ENCODE measurements around the gene PIGQ.
A peak's percentile ranks its signal among the peaks of the same experiment; 100 is the strongest.

Gene PIGQ

DNA sequence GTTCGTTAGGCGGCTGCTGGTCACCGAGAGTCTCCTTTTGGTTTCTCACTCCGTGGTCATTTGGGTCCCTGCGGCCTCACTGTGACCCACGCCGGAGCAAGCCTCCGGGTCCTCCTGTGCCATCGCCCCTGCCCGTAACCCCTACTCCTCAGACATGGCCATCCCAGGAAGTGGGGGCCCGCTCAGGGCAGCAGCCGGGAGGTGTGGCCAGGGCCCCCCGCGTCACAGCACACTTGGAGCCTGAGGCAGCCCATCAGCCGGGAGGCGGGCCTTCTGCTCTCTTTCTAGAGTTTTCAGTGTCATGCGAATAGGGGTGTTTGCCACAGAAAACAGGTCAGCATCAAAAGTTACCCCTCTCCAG lies 53.1 kb downstream of the PIGQ start:
- intact Hi-C loops (cut with DNase I), result no loop called here

DNA sequence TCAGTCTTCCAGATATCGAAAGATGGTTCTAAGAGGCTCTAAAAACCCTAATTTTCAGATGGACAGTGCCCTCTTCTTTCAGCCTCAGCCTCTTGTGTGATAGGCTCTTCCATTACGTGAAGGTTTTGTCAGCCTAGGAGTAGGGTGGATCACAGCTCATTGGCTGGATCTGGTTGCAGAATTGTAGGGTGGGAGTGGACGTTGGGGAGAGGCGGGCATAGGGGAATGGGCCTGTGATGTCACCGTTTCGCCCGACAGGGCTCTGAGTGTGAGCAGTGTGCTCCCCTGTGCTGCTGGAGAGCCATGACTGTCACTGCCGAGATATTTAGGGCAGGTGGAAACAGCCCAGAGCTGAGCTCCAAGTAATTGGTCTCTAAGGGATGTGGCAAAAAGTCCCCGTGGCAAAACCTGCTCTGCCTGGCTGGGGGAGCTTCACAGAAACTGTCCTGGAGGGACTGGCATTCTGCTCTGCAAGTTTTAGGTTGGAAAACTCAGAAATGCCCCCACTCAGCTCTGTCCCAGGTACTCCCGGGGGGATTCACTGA lies 54.8 kb downstream of the PIGQ start:
- DNase-seq, result peak in 1 of 10 donors; percentile 72
- intact Hi-C loops (cut with DNase I), result no loop called here

More for the DNA sequence above, 53.1 kb downstream of the PIGQ start:
- no peak for DNase-seq

DNA sequence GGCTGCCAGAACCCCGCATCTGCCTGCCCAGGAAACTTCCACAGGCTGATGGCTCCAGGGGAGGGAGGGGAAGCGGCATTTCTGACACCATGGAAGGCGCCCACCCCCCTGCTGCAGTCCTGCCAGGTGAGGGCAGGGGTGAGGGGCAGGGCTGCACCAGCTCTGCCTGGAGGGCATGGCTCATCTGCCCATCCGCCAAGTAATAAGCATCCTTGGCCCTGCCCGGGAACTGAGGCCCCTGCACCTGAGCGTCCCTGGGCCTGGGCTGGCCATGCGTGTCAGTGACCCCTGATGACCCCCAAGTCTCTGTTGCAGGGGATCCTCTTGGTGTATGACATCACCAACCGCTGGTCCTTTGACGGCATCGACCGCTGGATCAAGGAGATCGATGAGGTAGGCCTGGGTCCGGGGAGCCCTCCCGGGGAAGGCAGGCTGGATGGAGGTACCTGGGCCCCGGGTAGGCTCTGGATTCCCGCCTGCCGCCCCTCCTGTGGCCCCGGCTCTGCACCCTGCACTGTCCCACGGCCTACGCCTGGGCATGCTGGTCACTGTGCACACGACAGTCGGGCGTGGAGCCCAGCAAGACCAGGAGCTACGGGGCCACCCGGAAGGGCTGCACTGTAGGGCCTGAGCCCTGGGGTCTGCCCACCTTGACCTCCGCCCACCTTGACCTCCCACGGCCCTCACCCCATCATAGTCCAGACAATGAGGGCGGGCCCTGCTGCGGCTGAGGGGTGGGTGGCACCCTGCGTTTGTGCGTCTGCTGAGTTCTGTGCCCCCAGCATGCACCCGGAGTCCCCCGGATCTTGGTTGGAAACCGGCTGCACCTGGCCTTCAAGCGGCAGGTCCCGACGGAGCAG lies 55.6 kb downstream of the PIGQ start:
- peak in 1 of 10 donors; percentile 57 for DNase-seq
- intact Hi-C loops (cut with DNase I), result no loop called here

DNA sequence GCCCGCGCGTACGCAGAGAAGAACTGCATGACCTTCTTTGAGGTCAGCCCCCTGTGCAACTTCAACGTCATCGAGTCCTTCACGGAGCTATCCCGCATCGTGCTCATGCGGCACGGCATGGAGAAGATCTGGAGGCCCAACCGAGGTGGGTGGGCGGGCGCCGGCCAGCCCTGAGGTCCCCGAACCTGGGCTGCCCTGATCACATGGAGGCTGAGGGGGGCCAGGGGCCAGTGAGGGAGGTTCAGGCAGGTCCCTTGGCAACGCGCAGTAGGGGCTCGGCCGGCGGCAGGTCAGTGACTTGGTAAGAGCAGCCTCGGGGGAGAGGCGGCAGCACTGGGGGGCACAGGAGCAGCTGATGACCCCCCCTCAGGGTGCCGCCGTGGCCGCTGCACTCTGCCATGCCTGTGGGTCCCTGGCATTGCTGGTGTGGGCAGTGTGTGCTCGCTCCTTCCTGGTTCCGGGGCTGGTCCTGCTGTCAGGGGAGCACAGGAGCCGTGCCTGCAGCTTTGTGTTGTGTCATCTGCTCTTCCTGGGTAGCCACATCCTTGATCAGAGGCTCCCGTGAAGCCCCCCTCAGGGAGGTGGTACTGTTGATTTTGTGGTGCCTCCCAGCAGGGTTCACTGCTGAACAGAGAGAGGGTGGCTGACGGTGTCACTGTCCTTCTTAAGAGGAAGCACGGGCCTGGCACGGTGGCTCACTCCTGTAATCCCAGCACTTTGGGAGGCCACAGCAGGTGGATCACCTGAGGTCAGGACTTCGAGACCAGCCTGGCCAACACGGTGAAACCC lies 56.4 kb downstream of the PIGQ start:
- peak in 1 of 10 donors; percentile 63 for DNase-seq
- intact Hi-C loops (cut with DNase I), result no loop called here

GRCh38 chr16:626787-627453 lies 57.2 kb downstream of the PIGQ start:
- peak in 7 of 10 donors; percentile 54 to 95 (median 82) for DNase-seq
- intact Hi-C loops (cut with DNase I), result no loop called here

- DNase-seq, result peak in 2 of 10 donors; percentile 82 to 86
- intact Hi-C loops (cut with DNase I), result no loop called here
Observed at GRCh38 chr16:627454-628239, 57.9 kb downstream of the PIGQ start.

- intact Hi-C loops (cut with DNase I), result no loop called here
- peak in 1 of 10 donors; percentile 69 for DNase-seq
Observed at GRCh38 chr16:628321-629061, 58.7 kb downstream of the PIGQ start.

- intact Hi-C loops (cut with DNase I), result no loop called here
- DNase-seq, result peak in 2 of 10 donors; percentile 77 to 85
Observed at GRCh38 chr16:629185-629832, 59.5 kb downstream of the PIGQ start.

DNA sequence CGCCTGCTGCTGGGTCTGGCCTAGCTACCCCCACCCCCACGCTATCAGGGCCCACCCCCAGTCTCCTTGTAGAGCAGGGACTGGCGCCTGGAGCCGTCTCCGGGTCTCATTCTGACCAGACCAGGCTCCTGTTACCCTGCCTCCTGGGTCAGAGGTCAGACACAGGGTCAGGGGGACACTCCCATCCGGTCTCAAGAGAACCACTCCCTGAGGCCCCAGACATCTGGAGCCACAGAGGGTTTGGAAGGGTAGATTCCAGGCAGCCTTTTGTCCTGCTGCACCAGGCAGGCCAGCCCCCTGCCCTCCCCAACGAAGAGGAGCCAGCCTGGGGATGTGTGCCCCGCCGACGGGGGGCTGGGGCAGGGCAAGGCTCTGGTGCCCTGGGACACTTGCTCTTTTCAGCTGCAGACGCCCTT lies 60.1 kb downstream of the PIGQ start:
- intact Hi-C loops (cut with DNase I), result no loop called here
- no peak for DNase-seq

GRCh38 chr16:630249-630814 lies 60.6 kb downstream of the PIGQ start:
- intact Hi-C loops (cut with DNase I), result no loop called here
- DNase-seq, result peak in 3 of 10 donors; percentile 80 to 90 (median 80)

- peak in 2 of 10 donors; percentile 76 to 90 for DNase-seq
- intact Hi-C loops (cut with DNase I), result no loop called here
Observed at GRCh38 chr16:630815-631405, 61.1 kb downstream of the PIGQ start, which contains the start of gene WFIKKN1. TSS of gene WFIKKN1 (plus strand) at chr16:630985. CDS start at chr16:631254, 269 bp downstream.

DNA sequence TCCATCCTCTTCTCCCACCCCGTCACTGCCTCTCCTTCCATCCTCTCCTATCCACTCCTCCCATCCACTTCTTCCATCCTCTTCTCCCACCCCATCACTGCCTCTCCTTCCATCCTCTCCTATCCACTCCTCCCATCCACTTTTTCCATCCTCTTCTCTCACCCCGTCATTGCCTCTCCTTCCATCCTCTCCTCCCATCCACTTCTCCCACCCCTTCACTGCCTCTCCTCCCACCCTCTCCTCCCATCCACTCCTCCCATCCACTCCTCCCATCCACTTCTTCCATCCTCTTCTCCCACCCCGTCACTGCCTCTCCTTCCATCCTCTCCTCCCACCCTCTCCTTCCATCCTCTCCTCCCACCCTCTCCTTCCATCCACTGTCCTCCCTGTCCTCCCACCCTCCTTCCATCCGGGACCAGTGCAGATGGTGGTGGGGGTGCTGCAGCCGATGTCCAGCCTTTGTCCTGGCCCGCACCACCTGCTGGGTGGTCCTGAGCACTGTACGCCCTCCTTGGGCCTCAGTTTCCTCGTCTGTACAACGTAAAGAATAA lies 62.1 kb downstream of the PIGQ start:
- DNase-seq, result no peak
- intact Hi-C loops (cut with DNase I), result no loop called here

- peak in 1 of 10 donors; percentile 82 for DNase-seq
- intact Hi-C loops (cut with DNase I), result no loop called here
Observed at GRCh38 chr16:632486-633335, 62.9 kb downstream of the PIGQ start.

DNA sequence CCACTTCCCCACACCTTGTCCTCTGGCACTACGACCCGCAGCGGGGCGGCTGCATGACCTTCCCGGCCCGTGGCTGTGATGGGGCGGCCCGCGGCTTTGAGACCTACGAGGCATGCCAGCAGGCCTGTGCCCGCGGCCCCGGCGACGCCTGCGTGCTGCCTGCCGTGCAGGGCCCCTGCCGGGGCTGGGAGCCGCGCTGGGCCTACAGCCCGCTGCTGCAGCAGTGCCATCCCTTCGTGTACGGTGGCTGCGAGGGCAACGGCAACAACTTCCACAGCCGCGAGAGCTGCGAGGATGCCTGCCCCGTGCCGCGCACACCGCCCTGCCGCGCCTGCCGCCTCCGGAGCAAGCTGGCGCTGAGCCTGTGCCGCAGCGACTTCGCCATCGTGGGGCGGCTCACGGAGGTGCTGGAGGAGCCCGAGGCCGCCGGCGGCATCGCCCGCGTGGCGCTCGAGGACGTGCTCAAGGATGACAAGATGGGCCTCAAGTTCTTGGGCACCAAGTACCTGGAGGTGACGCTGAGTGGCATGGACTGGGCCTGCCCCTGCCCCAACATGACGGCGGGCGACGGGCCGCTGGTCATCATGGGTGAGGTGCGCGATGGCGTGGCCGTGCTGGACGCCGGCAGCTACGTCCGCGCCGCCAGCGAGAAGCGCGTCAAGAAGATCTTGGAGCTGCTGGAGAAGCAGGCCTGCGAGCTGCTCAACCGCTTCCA lies 63.7 kb downstream of the PIGQ start:
- no peak for DNase-seq
- intact Hi-C loops (cut with DNase I), result no loop called here
